NOMO-1 treated with dmso at 0.1 percent for 144 hours (cell line): ENCODE measurements around the gene YWHAG.
"Not testable (repeated sequence)": the region's sequence is repeated elsewhere in the genome, so short reads cannot be mapped to it uniquely, and the experiment has no call there.

Source experiments
- DNase-seq: peaks from one replicate; lab custom pipeline; 2025; ENCODE audit not compliant: unreplicated experiment; lab: John Stamatoyannopoulos, UW

The YWHAG gene

GRCh38 chr7:76358481-76359110 lies at the start of gene YWHAG:
YWHAG (minus strand) TSS chr7:76358991; CDS start chr7:76358808, 183 bp downstream.
- DNase-seq: peak; percentile 100

- DNase-seq: no peak
Observed at GRCh38 chr7:76408121-76408560, 49.4 kb upstream of the YWHAG start.

- no peak for DNase-seq
Observed at GRCh38 chr7:76407718-76408117, 48.9 kb upstream of the YWHAG start.

- no peak for DNase-seq
Observed at GRCh38 chr7:76405738-76406137, 46.9 kb upstream of the YWHAG start.

- peak; percentile 97 for DNase-seq
Observed at GRCh38 chr7:76403780-76404494, 45.1 kb upstream of the YWHAG start.

GRCh38 chr7:76403097-76403496 lies 44.3 kb upstream of the YWHAG start:
- DNase-seq: peak; percentile 82

GRCh38 chr7:76400248-76400647 lies 41.5 kb upstream of the YWHAG start:
- no peak for DNase-seq

GRCh38 chr7:76397409-76398183 lies 38.8 kb upstream of the YWHAG start:
- DNase-seq: peak; percentile 86

GRCh38 chr7:76396864-76397263 lies 38.1 kb upstream of the YWHAG start:
- DNase-seq: no peak

- DNase-seq: no peak
Observed at GRCh38 chr7:76395965-76396726, 37.4 kb upstream of the YWHAG start.

GRCh38 chr7:76395605-76395964 lies 36.8 kb upstream of the YWHAG start:
- DNase-seq: not testable (repeated sequence)

- DNase-seq: peak; percentile 34
Observed at GRCh38 chr7:76394957-76395356, 36.2 kb upstream of the YWHAG start.

GRCh38 chr7:76393116-76394031 lies 34.6 kb upstream of the YWHAG start:
- peak; percentile 99 for DNase-seq

GRCh38 chr7:76392531-76393115 lies 33.8 kb upstream of the YWHAG start:
- no peak for DNase-seq

- no peak for DNase-seq
Observed at GRCh38 chr7:76390092-76390491, 31.3 kb upstream of the YWHAG start.

GRCh38 chr7:76387789-76388188 lies 29.0 kb upstream of the YWHAG start:
- DNase-seq: not testable (repeated sequence)

GRCh38 chr7:76386691-76387260 lies 28.0 kb upstream of the YWHAG start:
- no peak for DNase-seq

GRCh38 chr7:76383089-76383944 lies 24.5 kb upstream of the YWHAG start:
- no peak for DNase-seq
